HEK293 (cell line): ENCODE measurements around the gene NR3C1.

Experiments
- CTCF ChIA-PET: fragments of 350-600 bp; formaldehyde crosslinking; extraction: SDS; loops from one replicate; lab custom pipeline; 2021; ENCODE audit warnings: antibody characterized with exemption; lab: Yijun Ruan, JAX
- POLR2A ChIA-PET: fragments of 300-600 bp; formaldehyde crosslinking; extraction: SDS; loops from one replicate; lab custom pipeline; 2020; ENCODE audit warnings: antibody characterized with exemption, inconsistent platforms; lab: Yijun Ruan, JAX
- H3K27ac ChIP-seq: fragments of 200-500 bp; sonication (Bioruptor generic); 2 replicates; pipeline ENCODE4 v1.5.1; 2014; ENCODE audit warnings: low read depth, low read length, control low read depth, inconsistent platforms; ENCODE audit errors: extremely low read depth
- H3K36me3 ChIP-seq, 2 experiments: fragments of 200-500 bp in 1 of 2; sonication (Bioruptor generic) in 1 of 2; 1 replicate in 1 of 2; 2 replicates in 1 of 2; pipeline ENCODE4 v1.5.1; 2014 to 2017; ENCODE audit warnings: inconsistent platforms in 2 of 2, low read length in 2 of 2; ENCODE audit not compliant: control insufficient read depth in 2 of 2, insufficient read depth in 1 of 2
- H3K4me1 ChIP-seq: fragments of 200-500 bp; sonication (Bioruptor generic); 2 replicates; pipeline ENCODE4 v1.5.1; 2014; ENCODE audit warnings: mild to moderate bottlenecking, low read length, inconsistent platforms; ENCODE audit not compliant: control insufficient read depth, insufficient read depth
- H3K4me3 ChIP-seq: 2 replicates; pipeline ENCODE4 v1.5.1; 2011; ENCODE audit warnings: low read depth, mild to moderate bottlenecking, control low read depth, low read length, moderate library complexity
- H3K9me3 ChIP-seq: fragments of 200-500 bp; sonication (Bioruptor generic); 2 replicates; pipeline ENCODE4 v1.5.1; 2014; ENCODE audit warnings: low read depth, low read length, inconsistent platforms; ENCODE audit not compliant: control insufficient read depth, insufficient read depth
- GFI1B ChIP-seq: fragments of 450-650 bp; formaldehyde crosslinking; IDR thresholded peaks from 2 replicates; pipeline ENCODE4 v1.5.1; 2016; ENCODE audit warnings: missing biosample characterization, missing genetic modification characterization
- KLF10 ChIP-seq: fragments of 450-650 bp; IDR thresholded peaks from 2 replicates; pipeline ENCODE4 v1.5.1; 2018; ENCODE audit warnings: missing biosample characterization, mild to moderate bottlenecking, missing genetic modification characterization
- OSR2 ChIP-seq: fragments of 450-650 bp; formaldehyde crosslinking; IDR thresholded peaks from 2 replicates; pipeline ENCODE4 v1.5.1; 2016; ENCODE audit warnings: missing biosample characterization, missing genetic modification characterization
- TRIM28 ChIP-seq: IDR thresholded peaks from 2 replicates; pipeline ENCODE4 v1.6.1; 2011; ENCODE audit warnings: low read length, control low read depth, borderline replicate concordance
- ZBTB10 ChIP-seq: fragments of 450-650 bp; formaldehyde crosslinking; IDR thresholded peaks from 2 replicates; pipeline ENCODE4 v1.5.1; 2016; ENCODE audit warnings: missing biosample characterization, missing genetic modification characterization
- ZBTB17 ChIP-seq: fragments of 450-650 bp; formaldehyde crosslinking; IDR thresholded peaks from 2 replicates; pipeline ENCODE4 v1.5.1; 2016; ENCODE audit warnings: missing biosample characterization, missing genetic modification characterization
- ZBTB21 ChIP-seq: fragments of 450-650 bp; formaldehyde crosslinking; IDR thresholded peaks from 2 replicates; pipeline ENCODE4 v1.5.1; 2017; ENCODE audit warnings: missing biosample characterization, missing genetic modification characterization
- ZBTB44 ChIP-seq: fragments of 450-650 bp; IDR thresholded peaks from 2 replicates; pipeline ENCODE4 v1.5.1; 2018; ENCODE audit warnings: missing biosample characterization, mild to moderate bottlenecking, missing genetic modification characterization
- ZNF157 ChIP-seq: fragments of 450-650 bp; formaldehyde crosslinking; IDR thresholded peaks from 2 replicates; pipeline ENCODE4 v1.5.1; 2016; ENCODE audit warnings: missing biosample characterization, missing genetic modification characterization
- ZNF211 ChIP-seq: fragments of 450-650 bp; formaldehyde crosslinking; IDR thresholded peaks from 2 replicates; pipeline ENCODE4 v1.5.1; 2016; ENCODE audit warnings: low read depth, missing biosample characterization, missing genetic modification characterization
- ZNF37A ChIP-seq: fragments of 450-650 bp; IDR thresholded peaks from 2 replicates; pipeline ENCODE4 v1.5.1; 2018; ENCODE audit warnings: missing biosample characterization, missing genetic modification characterization
- ZNF394 ChIP-seq: fragments of 450-650 bp; formaldehyde crosslinking; IDR thresholded peaks from 2 replicates; pipeline ENCODE4 v1.5.1; 2016; ENCODE audit warnings: missing biosample characterization, missing genetic modification characterization, mild to moderate bottlenecking, moderate library complexity, borderline replicate concordance
- ZNF501 ChIP-seq: fragments of 450-650 bp; formaldehyde crosslinking; IDR thresholded peaks from 2 replicates; pipeline ENCODE4 v1.5.1; 2016; ENCODE audit warnings: missing biosample characterization, missing genetic modification characterization
- ZNF548 ChIP-seq: fragments of 450-650 bp; formaldehyde crosslinking; IDR thresholded peaks from 2 replicates; pipeline ENCODE4 v1.5.1; 2016; ENCODE audit warnings: missing biosample characterization, missing genetic modification characterization
- ZNF776 ChIP-seq: fragments of 450-650 bp; formaldehyde crosslinking; IDR thresholded peaks from 2 replicates; pipeline ENCODE4 v1.5.0; 2017; ENCODE audit warnings: missing biosample characterization, missing genetic modification characterization, borderline replicate concordance
- ZSCAN30 ChIP-seq: fragments of 450-650 bp; IDR thresholded peaks from 2 replicates; pipeline ENCODE4 v1.5.1; 2018; ENCODE audit warnings: missing biosample characterization, mild to moderate bottlenecking, missing genetic modification characterization, moderate library complexity
- TF ChIP-seq, protein P1 (sequence below): fragments of 450-650 bp; formaldehyde crosslinking; IDR thresholded peaks from 2 replicates; pipeline ENCODE4 v1.5.1; 2016; ENCODE audit warnings: missing biosample characterization, missing genetic modification characterization
- TF ChIP-seq, protein P2 (sequence below): fragments of 450-650 bp; formaldehyde crosslinking; IDR thresholded peaks from 2 replicates; pipeline ENCODE4 v1.5.1; 2017; ENCODE audit warnings: missing biosample characterization, missing genetic modification characterization
- TF ChIP-seq, protein P3 (sequence below): fragments of 450-650 bp; formaldehyde crosslinking; IDR thresholded peaks from 2 replicates; pipeline ENCODE4 v1.5.1; 2016; ENCODE audit warnings: missing biosample characterization, missing genetic modification characterization
- TF ChIP-seq, protein P4 (sequence below): fragments of 450-650 bp; formaldehyde crosslinking; conservative IDR thresholded peaks from 2 replicates; pipeline ENCODE4 v1.5.1; 2016; ENCODE audit warnings: low read depth, missing biosample characterization, missing genetic modification characterization

The NR3C1 gene

DNA sequence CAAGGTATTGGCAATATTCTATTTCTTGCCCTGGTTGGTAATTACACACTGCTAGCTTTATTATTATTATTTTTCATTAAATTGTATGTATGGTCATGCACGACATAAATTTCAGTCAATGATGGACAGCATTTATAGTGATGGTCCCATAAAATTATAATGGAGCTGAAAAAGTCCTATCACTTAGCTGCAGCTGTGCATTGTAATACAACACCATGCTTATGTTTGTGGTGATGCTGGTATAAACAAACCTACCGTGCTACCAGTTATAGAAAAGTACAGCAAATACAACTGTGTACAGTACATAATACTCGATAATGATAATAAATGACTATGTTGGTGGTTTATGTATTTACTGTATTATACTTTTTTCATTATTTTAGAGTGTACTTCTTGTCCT is 65.5 kb downstream of the NR3C1 start (continued):
- TF ChIP-seq ZBTB44 (tag by site-specific recombination) (peak; percentile 82), ZBTB17 (tag by site-specific recombination) (no peak), ZBTB21 (tag by site-specific recombination) (no peak), ZSCAN30 (tag by site-specific recombination) (peak; percentile 84), ZNF211 (tag by site-specific recombination) (no peak), OSR2 (tag by site-specific recombination) (peak; percentile 89), KLF10 (peak; percentile 23; the same call in 1 of the 2 replicates), ZNF548 (tag by site-specific recombination) (no peak), GFI1B (tag by site-specific recombination) (no peak), ZNF37A (tag by site-specific recombination) (no peak)
- TF ChIP-seq, protein P1, sequence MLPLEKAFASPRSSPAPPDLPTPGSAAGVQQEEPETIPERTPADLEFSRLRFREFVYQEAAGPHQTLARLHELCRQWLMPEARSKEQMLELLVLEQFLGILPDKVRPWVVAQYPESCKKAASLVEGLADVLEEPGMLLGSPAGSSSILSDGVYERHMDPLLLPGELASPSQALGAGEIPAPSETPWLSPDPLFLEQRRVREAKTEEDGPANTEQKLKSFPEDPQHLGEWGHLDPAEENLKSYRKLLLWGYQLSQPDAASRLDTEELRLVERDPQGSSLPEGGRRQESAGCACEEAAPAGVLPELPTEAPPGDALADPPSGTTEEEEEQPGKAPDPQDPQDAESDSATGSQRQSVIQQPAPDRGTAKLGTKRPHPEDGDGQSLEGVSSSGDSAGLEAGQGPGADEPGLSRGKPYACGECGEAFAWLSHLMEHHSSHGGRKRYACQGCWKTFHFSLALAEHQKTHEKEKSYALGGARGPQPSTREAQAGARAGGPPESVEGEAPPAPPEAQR (tag by site-specific recombination): no peak
- TF ChIP-seq, protein P2, sequence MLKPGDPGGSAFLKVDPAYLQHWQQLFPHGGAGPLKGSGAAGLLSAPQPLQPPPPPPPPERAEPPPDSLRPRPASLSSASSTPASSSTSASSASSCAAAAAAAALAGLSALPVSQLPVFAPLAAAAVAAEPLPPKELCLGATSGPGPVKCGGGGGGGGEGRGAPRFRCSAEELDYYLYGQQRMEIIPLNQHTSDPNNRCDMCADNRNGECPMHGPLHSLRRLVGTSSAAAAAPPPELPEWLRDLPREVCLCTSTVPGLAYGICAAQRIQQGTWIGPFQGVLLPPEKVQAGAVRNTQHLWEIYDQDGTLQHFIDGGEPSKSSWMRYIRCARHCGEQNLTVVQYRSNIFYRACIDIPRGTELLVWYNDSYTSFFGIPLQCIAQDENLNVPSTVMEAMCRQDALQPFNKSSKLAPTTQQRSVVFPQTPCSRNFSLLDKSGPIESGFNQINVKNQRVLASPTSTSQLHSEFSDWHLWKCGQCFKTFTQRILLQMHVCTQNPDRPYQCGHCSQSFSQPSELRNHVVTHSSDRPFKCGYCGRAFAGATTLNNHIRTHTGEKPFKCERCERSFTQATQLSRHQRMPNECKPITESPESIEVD (tag by site-specific recombination): peak; percentile 90
- TF ChIP-seq, protein P3, sequence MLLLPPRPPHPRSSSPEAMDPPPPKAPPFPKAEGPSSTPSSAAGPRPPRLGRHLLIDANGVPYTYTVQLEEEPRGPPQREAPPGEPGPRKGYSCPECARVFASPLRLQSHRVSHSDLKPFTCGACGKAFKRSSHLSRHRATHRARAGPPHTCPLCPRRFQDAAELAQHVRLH (tag by site-specific recombination): peak; percentile 26; the same call in 1 of the 2 replicates

GRCh38 chr5:143336485-143336884 is 67.0 kb downstream of the NR3C1 start:
- Histone ChIP-seq H3K4me3 (no peak overlapping the region), H3K9me3 (no peaks in the 10 kb centered on the region; the same call in 1 of the 2 replicates), H3K27ac (no peak overlapping the region), H3K4me1 (peaks cover 14% of the 10 kb centered on the region), H3K36me3 (no peaks in the 10 kb centered on the region)
- ChIA-PET CTCF (interaction anchor here (0.6 to 0.7 kb wide), 2 partner anchors 118 to 321 kb away, joined by 3 to 5 read pairs; no protein-coding TSS in a partner anchor), POLR2A (no interaction called here)
- TF ChIP-seq, protein P4, sequence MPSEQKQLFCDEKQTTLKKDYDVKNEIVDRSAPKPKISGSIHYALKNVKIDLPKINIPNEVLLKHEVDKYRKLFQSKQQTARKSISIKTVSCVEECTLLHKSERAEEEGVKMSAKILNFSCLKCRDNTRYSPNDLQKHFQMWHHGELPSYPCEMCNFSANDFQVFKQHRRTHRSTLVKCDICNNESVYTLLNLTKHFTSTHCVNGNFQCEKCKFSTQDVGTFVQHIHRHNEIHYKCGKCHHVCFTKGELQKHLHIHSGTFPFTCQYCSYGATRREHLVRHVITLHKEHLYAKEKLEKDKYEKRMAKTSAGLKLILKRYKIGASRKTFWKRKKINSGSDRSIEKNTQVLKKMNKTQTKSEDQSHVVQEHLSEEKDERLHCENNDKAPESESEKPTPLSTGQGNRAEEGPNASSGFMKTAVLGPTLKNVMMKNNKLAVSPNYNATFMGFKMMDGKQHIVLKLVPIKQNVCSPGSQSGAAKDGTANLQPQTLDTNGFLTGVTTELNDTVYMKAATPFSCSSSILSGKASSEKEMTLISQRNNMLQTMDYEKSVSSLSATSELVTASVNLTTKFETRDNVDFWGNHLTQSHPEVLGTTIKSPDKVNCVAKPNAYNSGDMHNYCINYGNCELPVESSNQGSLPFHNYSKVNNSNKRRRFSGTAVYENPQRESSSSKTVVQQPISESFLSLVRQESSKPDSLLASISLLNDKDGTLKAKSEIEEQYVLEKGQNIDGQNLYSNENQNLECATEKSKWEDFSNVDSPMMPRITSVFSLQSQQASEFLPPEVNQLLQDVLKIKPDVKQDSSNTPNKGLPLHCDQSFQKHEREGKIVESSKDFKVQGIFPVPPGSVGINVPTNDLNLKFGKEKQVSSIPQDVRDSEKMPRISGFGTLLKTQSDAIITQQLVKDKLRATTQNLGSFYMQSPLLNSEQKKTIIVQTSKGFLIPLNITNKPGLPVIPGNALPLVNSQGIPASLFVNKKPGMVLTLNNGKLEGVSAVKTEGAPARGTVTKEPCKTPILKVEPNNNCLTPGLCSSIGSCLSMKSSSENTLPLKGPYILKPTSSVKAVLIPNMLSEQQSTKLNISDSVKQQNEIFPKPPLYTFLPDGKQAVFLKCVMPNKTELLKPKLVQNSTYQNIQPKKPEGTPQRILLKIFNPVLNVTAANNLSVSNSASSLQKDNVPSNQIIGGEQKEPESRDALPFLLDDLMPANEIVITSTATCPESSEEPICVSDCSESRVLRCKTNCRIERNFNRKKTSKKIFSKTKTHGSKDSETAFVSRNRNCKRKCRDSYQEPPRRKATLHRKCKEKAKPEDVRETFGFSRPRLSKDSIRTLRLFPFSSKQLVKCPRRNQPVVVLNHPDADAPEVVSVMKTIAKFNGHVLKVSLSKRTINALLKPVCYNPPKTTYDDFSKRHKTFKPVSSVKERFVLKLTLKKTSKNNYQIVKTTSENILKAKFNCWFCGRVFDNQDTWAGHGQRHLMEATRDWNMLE (tag by site-specific recombination): no peak
- TF ChIP-seq ZNF394 (tag by site-specific recombination) (no peak), TRIM28 (no peak), ZBTB10 (tag by site-specific recombination) (no peak), ZNF776 (tag by site-specific recombination) (no peak), ZNF501 (tag by site-specific recombination) (no peak), ZNF157 (tag by site-specific recombination) (no peak), ZBTB17 (tag by site-specific recombination) (no peak)
